Natural killer cell (primary cell): ENCODE data around the gene RALGPS1. TPM values are rescaled to one million over a fixed set of nuclear protein-coding genes. Genes with fewer than 3 reads are reported as not detected.

ENCODE experiments used
- ATAC-seq, 3 donors: fragments of 150-1000 bp in 2 of 3; fragments of 200-7000 bp in 1 of 3; cut with Tn5 transposase; 1 replicate in 1 of 3; 2 replicates in 2 of 3; pipeline ENCODE4 v1.10.0; 2021; ENCODE audit warnings: mild to moderate bottlenecking in 2 of 3, moderate library complexity in 2 of 3
- DNase-seq, 2 donors: peaks; one replicate each; pipeline versions ENCODE4 v3.0.0 to v3.0.0-alpha.2; 2013 to 2021; ENCODE audit warnings: mixed read lengths in 1 of 2
- H3K27ac ChIP-seq: one replicate; pipeline ENCODE4 v1.5.1; 2013; ENCODE audit warnings: mild to moderate bottlenecking, low read length
- H3K27me3 ChIP-seq: one replicate; pipeline ENCODE4 v1.6.1; 2013; ENCODE audit warnings: low read length; ENCODE audit not compliant: control insufficient read depth, insufficient read depth
- H3K36me3 ChIP-seq: one replicate; pipeline ENCODE4 v1.6.1; 2013; ENCODE audit warnings: low read length; ENCODE audit not compliant: control insufficient read depth, insufficient read depth
- H3K4me1 ChIP-seq: one replicate; pipeline ENCODE4 v1.6.1; 2013; ENCODE audit warnings: low read length; ENCODE audit not compliant: control insufficient read depth, insufficient read depth
- H3K4me3 ChIP-seq: one replicate; pipeline ENCODE4 v1.5.1; 2013; ENCODE audit warnings: low read length
- H3K9me3 ChIP-seq: one replicate; pipeline ENCODE4 v1.6.1; 2013; ENCODE audit warnings: low read length; ENCODE audit not compliant: control insufficient read depth, insufficient read depth
- H3K27ac Mint-ChIP-seq, 2 donors: one replicate each; pipeline ENCODE4 v1.8.0; 2022; ENCODE audit warnings: mild to moderate bottlenecking in 2 of 2, mixed read lengths in 2 of 2, moderate library complexity in 1 of 2
- H3K27me3 Mint-ChIP-seq, 2 donors: one replicate each; pipeline ENCODE4 v1.8.0; 2022; ENCODE audit warnings: low read depth in 2 of 2, mixed read lengths in 2 of 2
- H3K36me3 Mint-ChIP-seq: one replicate; pipeline ENCODE4 v1.8.0; 2022; ENCODE audit warnings: mixed read lengths
- H3K4me1 Mint-ChIP-seq, 2 donors: one replicate each; pipeline ENCODE4 v1.8.0; 2022; ENCODE audit warnings: mixed read lengths in 2 of 2
- H3K4me3 Mint-ChIP-seq: one replicate; pipeline ENCODE4 v1.8.0; 2022; ENCODE audit warnings: mild to moderate bottlenecking, moderate library complexity, mixed read lengths
- H3K9me3 Mint-ChIP-seq, 2 donors: one replicate each; pipeline ENCODE4 v1.8.0; 2022; ENCODE audit warnings: mixed read lengths in 2 of 2
- WGBS: methylation state at CpG from one replicate; pipeline ENCODE4 v1.1.7; 2013; ENCODE audit warnings: missing lambda C conversion rate; ENCODE audit not compliant: insufficient coverage; 5-methylcytosine and 5-hydroxymethylcytosine counted together
- intact Hi-C: fragments of 100-400 bp; cut with micrococcal nuclease; formaldehyde crosslinking; loops from one replicate; pipeline ENCODE4 v1.14.2; 2022
- total RNA-seq, 4 donors: library from RNA; stranded (reverse); fragments of 120-200 nt in 1 of 4; gene quantifications; one replicate each; pipeline versions ENCODE4 v1.2.3 to v1.2.4, GENCODE V29; 2013 to 2022
- TF ChIP-seq, protein P1 (sequence below): fragments of 200-600 bp; IDR thresholded peaks from one replicate; pipeline ENCODE4 v1.8.0; 2022; ENCODE audit warnings: antibody characterized with exemption

The RALGPS1 gene
- total RNA-seq, 3 donors from 2014 or later (not counting 1 experiment from before 2014, with no cell fraction given) = 11.9 to 21.2 (median 13.2) TPM

DNA sequence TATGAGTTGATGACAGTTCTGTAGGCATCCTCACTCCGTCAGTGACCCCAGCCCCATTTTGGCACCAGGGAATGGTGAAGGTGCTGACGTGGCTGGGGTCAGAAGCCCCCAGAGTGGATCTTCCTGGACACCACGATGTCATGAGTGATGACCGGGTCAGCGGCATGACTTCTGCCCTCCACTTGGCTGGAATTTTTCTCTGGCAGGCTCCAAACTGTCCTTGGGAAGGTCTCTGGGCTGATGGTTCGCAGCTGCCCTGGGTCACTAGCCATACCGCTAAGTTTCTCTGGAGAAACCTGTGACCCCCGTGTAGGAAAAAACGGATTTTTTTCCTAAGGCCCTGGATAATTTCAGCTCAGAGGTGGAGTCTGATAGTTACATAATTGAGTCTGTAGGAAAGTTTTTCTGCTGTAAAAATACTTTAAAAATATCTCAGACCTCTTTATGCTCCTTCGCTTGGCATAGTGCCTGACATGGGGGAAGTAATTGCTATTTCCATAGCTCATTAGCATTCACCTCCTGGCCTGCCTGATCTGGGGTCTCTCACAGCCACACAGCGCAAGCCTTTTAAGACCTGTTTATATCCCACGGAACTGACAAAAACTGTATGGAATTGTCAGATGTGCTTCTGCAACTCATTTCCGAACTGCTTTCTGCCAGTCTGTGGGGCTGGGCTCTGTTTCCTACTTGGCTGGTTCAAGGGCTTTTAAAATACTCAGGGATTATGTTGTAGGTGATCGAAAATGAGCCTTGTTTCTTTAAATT, 138.7 kb downstream of the RALGPS1 start:
- Histone ChIP-seq H3K4me1 (peaks cover 10% of the 10 kb centered on the region), H3K27me3 (no peaks in the 10 kb centered on the region), H3K9me3 (no peaks in the 10 kb centered on the region), H3K27ac (no peak overlapping the region), H3K36me3 (no peaks in the 10 kb centered on the region), H3K4me3 (no peak overlapping the region)
- H3K4me1 Mint-ChIP-seq = peaks cover 15 to 30% of the 10 kb centered on the region in 2 donors
- H3K9me3 Mint-ChIP-seq = no peaks in the 10 kb centered on the region
- no peak for ATAC-seq
- no peaks in the 10 kb centered on the region for H3K36me3 Mint-ChIP-seq
- DNase-seq = no peak
- TF ChIP-seq, protein P1, sequence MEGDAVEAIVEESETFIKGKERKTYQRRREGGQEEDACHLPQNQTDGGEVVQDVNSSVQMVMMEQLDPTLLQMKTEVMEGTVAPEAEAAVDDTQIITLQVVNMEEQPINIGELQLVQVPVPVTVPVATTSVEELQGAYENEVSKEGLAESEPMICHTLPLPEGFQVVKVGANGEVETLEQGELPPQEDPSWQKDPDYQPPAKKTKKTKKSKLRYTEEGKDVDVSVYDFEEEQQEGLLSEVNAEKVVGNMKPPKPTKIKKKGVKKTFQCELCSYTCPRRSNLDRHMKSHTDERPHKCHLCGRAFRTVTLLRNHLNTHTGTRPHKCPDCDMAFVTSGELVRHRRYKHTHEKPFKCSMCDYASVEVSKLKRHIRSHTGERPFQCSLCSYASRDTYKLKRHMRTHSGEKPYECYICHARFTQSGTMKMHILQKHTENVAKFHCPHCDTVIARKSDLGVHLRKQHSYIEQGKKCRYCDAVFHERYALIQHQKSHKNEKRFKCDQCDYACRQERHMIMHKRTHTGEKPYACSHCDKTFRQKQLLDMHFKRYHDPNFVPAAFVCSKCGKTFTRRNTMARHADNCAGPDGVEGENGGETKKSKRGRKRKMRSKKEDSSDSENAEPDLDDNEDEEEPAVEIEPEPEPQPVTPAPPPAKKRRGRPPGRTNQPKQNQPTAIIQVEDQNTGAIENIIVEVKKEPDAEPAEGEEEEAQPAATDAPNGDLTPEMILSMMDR = no peak
- WGBS = 95% methylated on average over 13 of the region's 14 CpGs
- no peak overlapping the region for H3K4me3 Mint-ChIP-seq
- H3K27me3 Mint-ChIP-seq = no peaks in the 10 kb centered on the region
- H3K27ac Mint-ChIP-seq = no peak overlapping the region
- intact Hi-C loops = no loop called here

DNA sequence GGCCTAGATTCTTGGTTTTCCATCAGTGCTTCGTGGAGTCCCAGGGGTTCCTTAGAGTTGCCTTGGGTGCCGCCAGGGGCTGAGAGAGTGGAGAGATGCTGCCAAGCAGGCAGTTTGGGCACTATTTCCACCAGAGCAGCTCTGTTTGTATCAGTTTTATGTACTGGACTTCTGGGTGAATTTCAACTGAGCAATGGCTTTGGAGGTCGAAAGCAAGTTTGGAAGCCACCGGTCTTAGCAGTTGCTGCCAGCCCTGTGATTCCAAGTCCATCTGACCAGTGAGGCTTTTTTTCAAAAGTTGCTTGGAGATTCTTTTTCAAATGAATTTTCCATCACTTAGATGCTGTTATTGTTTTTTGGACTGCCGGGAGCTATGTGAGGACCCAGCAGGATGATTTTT, 139.4 kb downstream of the RALGPS1 start:
- no peak overlapping the region for H3K4me3 Mint-ChIP-seq
- 97% methylated on average over 5 of the region's 5 CpGs for WGBS
- no peaks in the 10 kb centered on the region for H3K9me3 ChIP-seq

DNA sequence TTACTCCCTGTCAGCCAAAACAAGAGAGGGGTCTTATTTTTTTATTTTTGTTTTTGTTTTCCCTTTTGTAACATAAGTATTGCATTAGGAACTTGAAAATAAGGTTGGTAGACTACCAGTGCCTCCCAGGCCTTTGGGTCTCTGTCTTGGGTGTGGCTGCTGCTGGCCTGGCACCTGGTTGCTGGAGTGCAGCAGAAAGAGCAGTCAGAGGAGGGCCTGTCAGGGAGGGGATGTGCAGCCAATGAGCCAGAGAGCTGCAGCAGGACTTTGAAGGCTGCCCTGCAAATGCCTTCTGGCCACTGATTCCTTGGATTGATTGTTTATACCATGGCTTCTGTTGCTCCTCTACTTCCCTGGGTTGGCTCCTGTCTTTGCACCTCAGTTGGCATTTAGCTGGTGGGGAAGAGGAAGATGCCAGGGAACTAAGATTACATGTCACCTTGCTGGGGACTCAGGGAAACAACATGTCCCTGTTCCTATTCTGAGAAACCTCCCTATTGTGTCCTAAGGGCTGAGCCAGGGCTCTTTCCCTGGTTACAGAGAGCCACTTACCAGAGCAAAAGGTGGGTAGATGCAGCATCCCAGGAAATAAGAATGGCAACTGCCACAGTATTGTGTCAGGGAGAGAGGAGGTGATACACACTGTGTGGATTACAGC, 141.3 kb downstream of the RALGPS1 start:
- Mint-ChIP-seq H3K27me3 (no peaks in the 10 kb centered on the region), H3K36me3 (no peaks in the 10 kb centered on the region), H3K9me3 (no peaks in the 10 kb centered on the region), H3K4me1 (peaks cover 0 to 19% of the 10 kb centered on the region in 2 donors), H3K4me3 (no peak overlapping the region), H3K27ac (no peak overlapping the region)
- Histone ChIP-seq H3K4me1 (no peaks in the 10 kb centered on the region), H3K27me3 (no peaks in the 10 kb centered on the region), H3K9me3 (no peaks in the 10 kb centered on the region), H3K4me3 (no peak overlapping the region), H3K27ac (no peak overlapping the region), H3K36me3 (no peaks in the 10 kb centered on the region)
- intact Hi-C loops = no loop called here
- no peak for DNase-seq
- TF ChIP-seq, protein P1 = no peak
- ATAC-seq = no peak

More for the DNA sequence above, 139.4 kb downstream of the RALGPS1 start:
- TF ChIP-seq, protein P1 = no peak
- Mint-ChIP-seq H3K27me3 (no peaks in the 10 kb centered on the region), H3K27ac (no peak overlapping the region), H3K36me3 (no peaks in the 10 kb centered on the region), H3K9me3 (no peaks in the 10 kb centered on the region), H3K4me1 (peaks cover 8 to 26% of the 10 kb centered on the region in 2 donors)
- peaks cover 7% of the 10 kb centered on the region for H3K4me1 ChIP-seq
- H3K27ac ChIP-seq = no peak overlapping the region
- H3K36me3 ChIP-seq = no peaks in the 10 kb centered on the region
- H3K27me3 ChIP-seq = no peaks in the 10 kb centered on the region
- intact Hi-C loops = no loop called here
- DNase-seq = no peak
- no peak for ATAC-seq
- no peak overlapping the region for H3K4me3 ChIP-seq
